SK-N-SH treated with all-trans-retinoic acid at 6 μM for 48 hours (cell line): Measurements from ENCODE around the gene MSRB1.

Experiments used
- ATAC-seq: fragments of 200-7000 bp; cut with Tn5 transposase; 3 replicates; pipeline ENCODE4 v1.9.1; 2020; ENCODE audit warnings: mild to moderate bottlenecking, moderate library complexity
- BACH2 ChIP-seq: fragments of 250-450 bp; sonication (Bioruptor Pico); IDR thresholded peaks from 2 replicates; pipeline ENCODE4 v1.9.0; 2021; ENCODE audit warnings: mild to moderate bottlenecking, borderline replicate concordance
- CREB5 ChIP-seq: fragments of 250-450 bp; sonication (Bioruptor Pico); IDR thresholded peaks from 2 replicates; pipeline ENCODE4 v1.5.1; 2020; ENCODE audit warnings: low read depth, mild to moderate bottlenecking, moderate library complexity
- CSDC2 ChIP-seq: fragments of 250-450 bp; sonication (Bioruptor Pico); IDR thresholded peaks from 2 replicates; pipeline ENCODE4 v1.5.0; 2020; ENCODE audit warnings: mild to moderate bottlenecking, moderate library complexity
- CSRNP3 ChIP-seq: fragments of 250-450 bp; sonication (Bioruptor Pico); IDR thresholded peaks from 2 replicates; pipeline ENCODE4 v1.5.1; 2021; ENCODE audit warnings: mild to moderate bottlenecking, moderate library complexity
- ESRRG ChIP-seq: fragments of 250-450 bp; sonication (Bioruptor Pico); IDR thresholded peaks from 2 replicates; pipeline ENCODE4 v1.6.1; 2021; ENCODE audit warnings: mild to moderate bottlenecking
- GLIS3 ChIP-seq: fragments of 250-450 bp; sonication (Bioruptor Pico); IDR thresholded peaks from 2 replicates; pipeline ENCODE4 v1.5.0; 2020; ENCODE audit warnings: mild to moderate bottlenecking, moderate library complexity
- ISL1 ChIP-seq: fragments of 250-450 bp; sonication (Bioruptor Pico); IDR thresholded peaks from 2 replicates; pipeline ENCODE4 v2.1.2; 2022; ENCODE audit warnings: mild to moderate bottlenecking, moderate library complexity
- OSR1 ChIP-seq: fragments of 250-450 bp; sonication (Bioruptor Pico); IDR thresholded peaks from 2 replicates; pipeline ENCODE4 v1.8.0; 2022; ENCODE audit warnings: moderate library complexity, mild to moderate bottlenecking, inconsistent platforms
- PATZ1 ChIP-seq: fragments of 250-450 bp; sonication (Bioruptor Pico); IDR thresholded peaks from 2 replicates; pipeline ENCODE4 v1.8.0; 2020; ENCODE audit warnings: mild to moderate bottlenecking, moderate library complexity, borderline replicate concordance
- POU6F1 ChIP-seq: fragments of 250-450 bp; sonication (Bioruptor Pico); IDR thresholded peaks from 2 replicates; pipeline ENCODE4 v1.8.0; 2021; ENCODE audit warnings: low read depth, mild to moderate bottlenecking, moderate library complexity, borderline replicate concordance
- PPARA ChIP-seq: fragments of 250-450 bp; sonication (Bioruptor Pico); IDR thresholded peaks from 2 replicates; pipeline ENCODE4 v1.5.0; 2020; ENCODE audit warnings: mild to moderate bottlenecking, borderline replicate concordance
- SNAI2 ChIP-seq: fragments of 250-450 bp; sonication (Bioruptor Pico); IDR thresholded peaks from 2 replicates; pipeline ENCODE4 v1.5.0; 2020; ENCODE audit warnings: mild to moderate bottlenecking, moderate library complexity
- TCF4 ChIP-seq: fragments of 250-450 bp; sonication (Bioruptor Pico); IDR thresholded peaks from 2 replicates; pipeline ENCODE4 v1.8.0; 2021; ENCODE audit warnings: mild to moderate bottlenecking, moderate library complexity, borderline replicate concordance
- TOX ChIP-seq: fragments of 250-450 bp; sonication (Bioruptor Pico); IDR thresholded peaks from 2 replicates; pipeline ENCODE4 v1.8.0; 2021; ENCODE audit warnings: mild to moderate bottlenecking, moderate library complexity, borderline replicate concordance
- TSHZ2 ChIP-seq: fragments of 250-450 bp; sonication (Bioruptor Pico); IDR thresholded peaks from 2 replicates; pipeline ENCODE4 v1.5.0; 2020; ENCODE audit warnings: mild to moderate bottlenecking, moderate library complexity
- ZC3H10 ChIP-seq: fragments of 250-450 bp; sonication (Bioruptor Pico); IDR thresholded peaks from 2 replicates; pipeline ENCODE4 v1.5.1; 2021; ENCODE audit warnings: mild to moderate bottlenecking, moderate library complexity
- ZFP3 ChIP-seq: fragments of 250-450 bp; sonication (Bioruptor Pico); IDR thresholded peaks from 2 replicates; pipeline ENCODE4 v1.5.0; 2020; ENCODE audit warnings: mild to moderate bottlenecking, moderate library complexity
- ZFP30 ChIP-seq: fragments of 450-650 bp; formaldehyde crosslinking; IDR thresholded peaks from 2 replicates; pipeline ENCODE4 v1.5.0; 2022; ENCODE audit warnings: mild to moderate bottlenecking, moderate library complexity
- ZNF565 ChIP-seq: fragments of 450-650 bp; formaldehyde crosslinking; conservative IDR thresholded peaks from 2 replicates; pipeline ENCODE4 v1.5.0; 2020; ENCODE audit warnings: low read depth, mild to moderate bottlenecking, moderate library complexity
- ZNF70 ChIP-seq: fragments of 450-650 bp; formaldehyde crosslinking; IDR thresholded peaks from 2 replicates; pipeline ENCODE4 v1.5.0; 2020; ENCODE audit warnings: mild to moderate bottlenecking, moderate library complexity

The MSRB1 gene

GRCh38 chr16:1913327-1914083 is 29.5 kb downstream of the MSRB1 start:
- ATAC-seq: no peak
- TF ChIP-seq CREB5 (CRISPR knock-in tag): no peak
- TF ChIP-seq PATZ1 (CRISPR knock-in tag): no peak
- no peak for TF ChIP-seq SNAI2 (CRISPR knock-in tag)
- TF ChIP-seq BACH2 (CRISPR knock-in tag): no peak
- no peak for TF ChIP-seq TOX (CRISPR knock-in tag)
- TF ChIP-seq ZFP3 (CRISPR knock-in tag): no peak
- TF ChIP-seq ZNF70 (CRISPR knock-in tag): no peak
- TF ChIP-seq ESRRG (CRISPR knock-in tag): no peak
- TF ChIP-seq TSHZ2 (CRISPR knock-in tag): no peak
- TF ChIP-seq CSDC2: no peak
- no peak for TF ChIP-seq PPARA (CRISPR knock-in tag)
- TF ChIP-seq OSR1 (CRISPR knock-in tag): no peak
- TF ChIP-seq ISL1 (CRISPR knock-in tag): no peak

- TF ChIP-seq TSHZ2 (CRISPR knock-in tag) (no peak), ZC3H10 (CRISPR knock-in tag) (no peak), CSDC2 (no peak), CSRNP3 (no peak), OSR1 (CRISPR knock-in tag) (no peak), BACH2 (CRISPR knock-in tag) (no peak), ISL1 (CRISPR knock-in tag) (no peak), ZFP3 (CRISPR knock-in tag) (no peak), ZFP30 (CRISPR knock-in tag) (no peak), ZNF565 (CRISPR knock-in tag) (no peak), TCF4 (no peak), PATZ1 (CRISPR knock-in tag) (no peak), GLIS3 (CRISPR knock-in tag) (no peak), ESRRG (CRISPR knock-in tag) (no peak), PPARA (CRISPR knock-in tag) (no peak), TOX (CRISPR knock-in tag) (no peak), POU6F1 (CRISPR knock-in tag) (no peak), CREB5 (CRISPR knock-in tag) (no peak)
- no peak for ATAC-seq
These were observed 30.8 kb downstream of the MSRB1 start for GRCh38 chr16:1912215-1912543.
